ENCODE results near the gene TLR8.
"Not testable (repeated sequence)": the region's sequence is repeated elsewhere in the genome, so short reads cannot be mapped to it uniquely, and the experiment has no call there.

Gene TLR8

GRCh38 chrX:12947545-12948235 is 41.3 kb downstream of the TLR8 start:
- no peak for DNase-seq

DNA sequence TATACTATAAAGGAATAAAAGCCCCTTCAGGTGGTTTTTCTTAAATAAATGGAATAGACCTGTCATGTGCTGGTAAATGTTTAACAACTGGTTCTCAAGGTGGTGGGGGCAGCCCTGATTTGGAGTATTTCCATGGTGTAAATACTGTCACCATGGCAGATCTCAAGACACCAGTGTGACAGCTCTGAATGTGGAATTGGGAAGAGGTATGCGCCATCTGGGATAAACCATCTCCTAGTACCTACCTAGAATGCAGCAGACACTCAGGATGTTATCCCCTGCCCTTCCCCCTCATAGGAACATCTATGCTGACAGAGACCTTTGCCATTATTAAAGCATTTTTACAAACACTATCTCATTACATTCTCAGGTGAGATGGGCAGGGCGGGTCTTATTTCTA is 42.1 kb downstream of the TLR8 start:
- DNase-seq: no peak

GRCh38 chrX:12949205-12949926 is 42.9 kb downstream of the TLR8 start:
- DNase-seq: no peak

- peak; percentile 31 for DNase-seq
Measured at GRCh38 chrX:12949927-12950656, 43.7 kb downstream of the TLR8 start.

- no peak for DNase-seq
Measured at GRCh38 chrX:12950851-12951594, 44.6 kb downstream of the TLR8 start.

GRCh38 chrX:12951595-12951975 is 45.2 kb downstream of the TLR8 start:
- no peak for DNase-seq

DNA sequence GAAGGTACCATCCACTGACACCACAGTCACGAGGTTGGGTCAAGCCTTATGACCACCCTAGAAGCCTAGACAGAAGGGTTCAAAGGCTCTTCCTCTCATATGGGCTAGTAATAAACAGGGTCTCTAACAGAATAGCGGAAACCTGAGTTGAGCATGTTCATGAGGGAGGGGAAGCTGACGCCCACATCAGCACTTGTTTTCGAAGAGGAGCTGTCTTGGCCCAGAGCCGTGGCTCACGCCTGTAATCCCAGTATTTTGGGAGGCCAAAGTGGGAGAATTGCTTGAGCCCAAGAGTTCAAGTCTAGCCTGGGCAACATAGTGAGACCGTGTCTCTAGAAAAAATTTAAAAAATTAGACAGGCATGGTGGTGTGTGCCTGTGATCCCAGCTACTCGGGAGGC is 47.0 kb downstream of the TLR8 start:
- DNase-seq: no peak

DNA sequence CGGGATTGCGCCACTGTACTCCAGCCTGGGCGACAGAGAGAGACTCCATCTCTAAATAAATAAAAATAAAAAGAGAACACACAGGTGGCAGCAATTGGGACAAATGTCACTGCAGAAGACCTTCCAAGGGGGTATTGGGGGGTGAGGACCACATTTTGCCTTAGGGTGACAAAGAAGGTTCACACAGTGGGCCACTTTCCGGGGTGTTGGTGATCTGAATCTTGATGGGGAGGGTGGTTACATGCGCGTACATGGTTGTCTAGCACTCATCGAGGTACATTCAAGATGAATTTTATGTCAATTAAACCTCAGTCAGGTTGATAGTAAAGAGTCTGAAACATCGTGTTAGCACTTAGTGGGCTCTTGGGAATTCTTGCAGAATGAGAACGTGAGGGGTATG is 48.0 kb downstream of the TLR8 start:
- no peak for DNase-seq

GRCh38 chrX:12954981-12955380 is 48.6 kb downstream of the TLR8 start:
- DNase-seq: no peak

DNA sequence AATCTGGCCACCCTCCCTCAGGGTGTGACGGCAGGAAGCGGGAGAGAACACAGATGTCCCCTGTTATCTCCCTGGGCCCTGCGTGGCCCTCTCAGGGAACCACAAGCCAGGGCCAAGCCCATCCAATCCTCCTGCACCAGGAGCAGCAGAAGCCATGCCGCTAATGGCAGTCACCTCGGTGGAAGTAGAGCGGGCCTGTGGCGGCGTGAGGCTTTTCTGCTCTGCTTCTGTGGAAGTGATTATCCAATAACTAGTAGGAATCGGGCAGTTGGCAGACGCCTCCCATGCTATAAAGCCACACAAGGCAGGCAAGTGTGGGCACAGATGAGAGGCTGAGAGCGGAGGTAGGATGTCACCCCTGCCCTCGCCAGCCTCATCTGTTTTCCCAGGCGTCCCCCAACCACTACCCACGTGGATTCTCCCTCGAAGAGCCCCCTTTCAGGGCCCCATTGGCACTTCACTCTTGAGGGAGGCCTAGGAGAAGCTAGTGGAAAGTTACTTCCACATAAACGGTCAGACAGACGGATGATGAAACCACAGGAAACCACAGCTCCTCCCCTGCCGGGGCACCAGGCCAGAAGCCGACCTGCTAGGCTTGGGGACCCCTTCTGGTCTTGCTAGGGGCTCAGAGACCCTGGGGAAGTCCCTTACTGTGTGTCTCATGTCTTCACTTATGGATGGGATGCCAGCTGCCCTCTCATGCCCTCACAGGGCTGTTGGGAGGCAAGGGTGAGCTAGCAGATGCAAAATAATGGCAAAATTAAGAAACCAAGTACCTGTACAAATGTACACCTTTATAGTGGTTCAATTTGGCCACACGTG is 49.7 kb downstream of the TLR8 start:
- DNase-seq: no peak

- DNase-seq: no peak
Measured at GRCh38 chrX:12956704-12957534, 50.5 kb downstream of the TLR8 start.

- no peak for DNase-seq
Measured at GRCh38 chrX:12958059-12958458, 51.6 kb downstream of the TLR8 start.

GRCh38 chrX:12958461-12958860 is 52.0 kb downstream of the TLR8 start:
- no peak for DNase-seq

DNA sequence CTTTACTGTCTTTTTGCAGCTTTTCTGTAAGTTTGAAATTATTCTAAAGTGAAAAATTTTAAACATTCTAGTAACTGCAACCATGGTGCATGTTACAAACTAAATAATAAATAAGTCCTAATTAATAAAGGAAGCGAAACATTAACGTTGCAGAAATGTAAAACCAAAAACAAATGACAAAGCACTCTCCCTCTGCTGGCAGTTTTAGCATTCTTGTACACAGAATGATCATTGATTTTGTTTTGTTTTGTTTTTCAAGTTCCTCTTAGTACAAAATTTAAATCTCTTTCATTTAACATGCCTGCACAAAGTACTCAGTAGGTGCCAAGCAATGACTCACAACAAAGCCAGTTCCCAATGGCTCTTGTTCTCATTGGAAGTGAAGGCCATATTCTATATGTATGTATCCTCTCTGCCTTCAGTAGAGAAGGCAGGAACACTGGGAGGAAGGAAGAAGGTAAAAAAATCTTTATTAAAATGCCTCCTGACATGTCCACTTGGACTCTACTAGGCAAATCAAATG is 54.8 kb downstream of the TLR8 start:
- DNase-seq: no peak

DNA sequence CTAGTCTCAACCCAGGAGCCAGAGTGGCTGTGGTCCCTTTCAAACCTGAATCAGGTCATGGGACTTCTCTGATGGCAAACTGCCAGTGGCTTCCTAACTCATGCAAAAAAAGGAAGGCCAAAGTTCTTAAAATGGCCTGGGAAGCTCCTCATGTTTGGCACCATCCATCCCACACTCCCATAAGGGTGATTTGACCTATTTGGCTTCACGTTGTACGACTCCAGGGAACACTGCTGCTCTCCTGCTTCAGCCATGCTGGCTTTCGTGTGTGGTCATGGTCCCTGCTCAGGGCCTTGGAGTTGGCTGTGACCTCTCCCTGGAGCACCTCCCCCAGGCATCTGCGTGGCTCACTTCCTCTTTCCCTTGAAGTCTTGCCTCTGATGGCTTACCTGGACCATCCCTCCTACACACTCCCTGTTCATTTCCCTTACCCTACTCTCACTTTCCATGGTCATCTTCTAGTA is 55.7 kb downstream of the TLR8 start:
- no peak for DNase-seq

DNA sequence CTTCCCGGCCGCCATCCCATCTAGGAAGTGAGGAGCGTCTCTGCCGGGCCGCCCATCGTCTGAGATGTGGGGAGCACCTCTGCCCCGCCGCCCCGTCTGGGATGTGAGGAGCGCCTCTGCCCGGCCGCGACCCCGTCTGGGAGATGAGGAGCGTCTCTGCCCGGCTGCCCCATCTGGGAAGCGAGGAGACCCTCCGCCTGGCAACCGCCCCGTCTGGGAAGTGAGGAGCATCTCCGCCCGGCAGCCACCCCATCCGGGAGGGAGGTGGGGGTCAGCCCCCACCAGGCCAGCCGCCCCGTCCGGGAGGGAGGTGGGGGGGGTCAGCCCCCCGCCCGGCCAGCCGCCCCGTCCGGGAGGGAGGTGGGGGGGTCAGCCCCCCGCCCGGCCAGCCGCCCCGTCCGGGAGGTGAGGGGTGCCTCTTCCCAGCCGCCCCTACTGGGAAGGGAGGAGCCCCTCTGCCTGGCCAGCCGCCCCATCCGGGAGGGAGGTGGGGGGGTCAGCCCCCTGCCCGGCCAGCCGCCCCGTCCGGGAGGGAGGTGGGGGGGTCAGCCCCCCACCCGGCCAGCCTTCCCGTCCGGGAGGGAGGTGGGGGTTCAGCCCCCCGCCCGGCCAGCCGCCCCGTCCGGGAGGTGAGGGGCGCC is 56.9 kb downstream of the TLR8 start:
- DNase-seq: not testable (repeated sequence)

GRCh38 chrX:12965131-12965940 is 58.9 kb downstream of the TLR8 start:
- no peak for DNase-seq

DNA sequence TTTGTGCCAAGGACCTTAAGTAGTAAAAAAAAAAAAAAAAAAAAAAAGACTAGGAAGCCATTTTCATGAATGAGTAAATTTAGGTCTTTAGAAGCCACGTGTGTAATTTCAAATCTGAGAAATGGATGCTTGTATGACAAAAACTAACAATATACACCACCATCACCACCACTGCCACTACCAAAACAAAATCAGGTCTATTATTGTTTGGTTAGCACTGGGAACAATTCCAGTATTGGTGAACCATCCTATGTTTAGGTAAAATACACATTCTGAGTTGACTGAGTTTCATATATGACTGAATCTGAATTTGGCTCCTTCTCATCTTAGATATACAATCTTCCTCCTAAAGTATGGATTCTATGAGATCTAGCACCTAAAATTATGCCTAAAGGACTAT is 59.7 kb downstream of the TLR8 start:
- no peak for DNase-seq

Data from right kidney (tissue), 1 donor.